Erythroblast (primary cell): ENCODE data around the gene CAMK1D.

ENCODE experiments used
- GATA1 ChIP-seq: IDR thresholded peaks from 2 replicates; pipeline ENCODE4 v1.6.1; 2011; ENCODE audit warnings: low read depth, mild to moderate bottlenecking, control low read depth, low read length, moderate library complexity
- POLR2A ChIP-seq: IDR thresholded peaks from 2 replicates; pipeline ENCODE4 v1.6.1; 2011; ENCODE audit warnings: mild to moderate bottlenecking, low read length

DNA sequence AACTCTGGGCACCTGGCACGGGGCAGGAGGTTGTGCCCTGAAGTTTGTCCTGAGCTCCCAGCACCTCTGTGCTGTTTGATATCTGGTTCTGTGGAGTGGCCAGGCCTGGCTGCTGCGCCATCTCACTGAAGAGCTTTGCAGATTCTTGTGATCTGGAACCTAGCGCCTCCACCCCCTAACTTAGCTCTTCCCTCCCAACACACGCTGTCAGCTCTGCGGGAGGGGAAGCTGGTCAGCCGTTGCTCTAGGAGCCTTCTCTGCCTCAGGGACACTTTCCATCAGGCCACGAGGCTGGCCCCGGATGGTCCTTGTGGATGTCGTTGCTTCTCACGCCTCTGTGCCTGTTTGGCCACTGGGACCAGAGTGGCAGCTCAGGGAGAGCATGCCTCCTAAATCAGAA lies 438.9 kb downstream of the CAMK1D start:
- no peak for TF ChIP-seq POLR2A
- no peak for TF ChIP-seq GATA1
